ENCODE results near the gene CHST5. TPM values are rescaled to one million over a fixed set of nuclear protein-coding genes. Genes with fewer than 3 reads are reported as not detected.
"Not testable (repeated sequence)": the region's sequence is repeated elsewhere in the genome, so short reads cannot be mapped to it uniquely, and the experiment has no call there.

CHST5 gene
- total RNA-seq, 1 donor from 2014 or later = not detected

- Mint-ChIP-seq H3K27ac (no peak overlapping the region), H3K36me3 (ENCODE audit: low read depth) (no peaks in the 10 kb centered on the region), H3K9me3 (no peaks in the 10 kb centered on the region), H3K4me1 (ENCODE audit: low read depth) (no peaks in the 10 kb centered on the region), H3K27me3 (ENCODE audit: low read depth) (peaks cover 3% of the 10 kb centered on the region), H3K4me3 (ENCODE audit: low read depth) (no peak overlapping the region)
- intact Hi-C loops (cut with micrococcal nuclease) = no loop called here
- DNase-seq (ENCODE audit: low spot score) = no peak
Observed at GRCh38 chr16:75526032-75526790, 9.7 kb downstream of the CHST5 start.

- Mint-ChIP-seq H3K4me3 (ENCODE audit: low read depth) (no peak overlapping the region), H3K4me1 (ENCODE audit: low read depth) (peaks cover 7% of the 10 kb centered on the region), H3K27ac (no peak overlapping the region), H3K27me3 (ENCODE audit: low read depth) (peaks cover 7% of the 10 kb centered on the region), H3K9me3 (no peaks in the 10 kb centered on the region), H3K36me3 (ENCODE audit: low read depth) (no peaks in the 10 kb centered on the region)
- intact Hi-C loops (cut with micrococcal nuclease) = no loop called here
- no peak for DNase-seq (ENCODE audit: low spot score)
Observed at GRCh38 chr16:75519175-75519574, 16.7 kb downstream of the CHST5 start.

GRCh38 chr16:75516189-75516966 lies 19.5 kb downstream of the CHST5 start:
- not testable (repeated sequence) for H3K27me3 Mint-ChIP-seq (ENCODE audit: low read depth); H3K36me3 Mint-ChIP-seq (ENCODE audit: low read depth); H3K4me1 Mint-ChIP-seq (ENCODE audit: low read depth); H3K9me3 Mint-ChIP-seq
- peak; percentile 11 for DNase-seq (ENCODE audit: low spot score)
- Mint-ChIP-seq H3K27ac (peak overlapping the region; percentile 49), H3K4me3 (ENCODE audit: low read depth) (peak overlapping the region; percentile 77)
- intact Hi-C loops (cut with micrococcal nuclease) = loop anchor here (2.0 kb wide), 2 partner anchors 40 to 106 kb away; partner anchors contain the start of genes ADAT1 and TMEM231

GRCh38 chr16:75514296-75514695 lies 21.6 kb downstream of the CHST5 start:
- Mint-ChIP-seq H3K4me1 (ENCODE audit: low read depth) (peaks cover 7% of the 10 kb centered on the region), H3K9me3 (no peaks in the 10 kb centered on the region), H3K36me3 (ENCODE audit: low read depth) (no peaks in the 10 kb centered on the region), H3K4me3 (ENCODE audit: low read depth) (no peak overlapping the region), H3K27me3 (ENCODE audit: low read depth) (peaks cover 4% of the 10 kb centered on the region), H3K27ac (no peak overlapping the region)
- DNase-seq (ENCODE audit: low spot score) = no peak
- intact Hi-C loops (cut with micrococcal nuclease) = no loop called here

DNA sequence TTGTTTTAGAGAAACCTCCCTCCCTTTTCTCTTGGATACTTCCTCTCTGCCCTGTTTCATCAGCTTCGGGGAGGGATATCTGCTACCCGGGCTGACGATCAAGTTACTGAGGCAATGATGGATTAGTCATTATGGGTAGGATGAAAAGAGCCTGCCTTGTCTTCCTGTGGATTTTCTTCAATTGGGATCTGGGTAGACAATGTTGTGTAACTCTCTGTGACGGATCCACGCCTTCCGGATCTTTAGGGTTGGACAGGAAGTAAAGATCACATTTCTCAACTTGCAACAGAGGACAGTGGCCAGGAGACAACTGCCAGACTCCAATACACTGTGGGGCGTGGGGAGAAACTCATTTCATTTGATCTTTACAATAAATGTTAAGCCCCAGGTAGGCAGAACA lies 29.3 kb downstream of the CHST5 start:
- intact Hi-C loops (cut with micrococcal nuclease) = no loop called here
- no peaks in the 10 kb centered on the region for H3K36me3 Mint-ChIP-seq (ENCODE audit: low read depth)
- H3K4me1 Mint-ChIP-seq (ENCODE audit: low read depth) = peaks cover 3% of the 10 kb centered on the region
- no peak overlapping the region for H3K27ac Mint-ChIP-seq
- DNase-seq (ENCODE audit: low spot score) = no peak
- no peaks in the 10 kb centered on the region for H3K9me3 Mint-ChIP-seq
- H3K4me3 Mint-ChIP-seq (ENCODE audit: low read depth) = no peak overlapping the region
- peaks cover 7% of the 10 kb centered on the region for H3K27me3 Mint-ChIP-seq (ENCODE audit: low read depth)

DNA sequence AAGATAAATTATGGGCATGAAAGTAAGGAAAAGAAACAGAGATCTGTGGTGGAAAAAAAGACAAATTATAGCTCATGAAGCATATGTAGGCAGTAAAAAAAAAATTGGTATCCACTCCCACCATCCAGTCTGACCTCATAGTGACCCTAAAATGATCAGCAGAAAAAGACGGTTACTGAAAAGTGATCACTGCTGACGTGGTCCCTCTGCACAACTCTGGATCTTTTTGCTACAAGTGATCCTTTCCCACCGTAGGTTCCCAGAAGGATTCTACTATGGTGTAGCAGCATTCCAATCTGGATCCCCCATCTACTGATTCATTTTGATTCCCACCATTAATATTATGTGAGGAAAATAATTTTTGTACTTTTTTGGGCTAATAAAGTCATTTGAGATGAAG lies 29.8 kb downstream of the CHST5 start:
- no peaks in the 10 kb centered on the region for H3K36me3 Mint-ChIP-seq (ENCODE audit: low read depth)
- intact Hi-C loops (cut with micrococcal nuclease) = no loop called here
- no peak overlapping the region for H3K4me3 Mint-ChIP-seq (ENCODE audit: low read depth)
- peaks cover 7% of the 10 kb centered on the region for H3K27me3 Mint-ChIP-seq (ENCODE audit: low read depth)
- H3K4me1 Mint-ChIP-seq (ENCODE audit: low read depth) = peaks cover 3% of the 10 kb centered on the region
- H3K9me3 Mint-ChIP-seq = no peaks in the 10 kb centered on the region
- H3K27ac Mint-ChIP-seq = no peak overlapping the region
- no peak for DNase-seq (ENCODE audit: low spot score)

DNA sequence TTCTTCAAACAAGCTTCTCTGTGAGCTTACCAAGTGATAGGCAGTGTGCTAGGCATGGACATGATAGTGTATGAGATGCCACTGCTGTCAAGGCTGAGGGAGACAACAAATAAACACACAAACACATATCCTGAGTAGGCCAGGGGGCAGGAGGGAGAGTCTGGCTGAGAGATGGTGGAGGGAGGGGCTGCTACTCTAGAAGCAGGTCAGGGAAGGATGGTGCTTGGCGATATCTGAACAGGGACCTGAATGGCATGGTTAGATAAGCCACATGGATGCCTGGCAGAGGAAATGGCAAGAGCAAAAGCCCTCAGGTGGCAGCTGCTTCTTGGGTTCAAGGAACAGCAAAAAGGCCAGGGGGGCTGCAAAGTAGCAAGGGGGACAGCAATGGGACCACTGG lies 32.1 kb downstream of the CHST5 start:
- Mint-ChIP-seq H3K9me3 (no peaks in the 10 kb centered on the region), H3K36me3 (ENCODE audit: low read depth) (no peaks in the 10 kb centered on the region), H3K4me3 (ENCODE audit: low read depth) (no peak overlapping the region), H3K27me3 (ENCODE audit: low read depth) (peaks cover 12% of the 10 kb centered on the region), H3K27ac (no peak overlapping the region), H3K4me1 (ENCODE audit: low read depth) (peaks cover 3% of the 10 kb centered on the region)
- intact Hi-C loops (cut with micrococcal nuclease) = no loop called here
- no peak for DNase-seq (ENCODE audit: low spot score)

DNA sequence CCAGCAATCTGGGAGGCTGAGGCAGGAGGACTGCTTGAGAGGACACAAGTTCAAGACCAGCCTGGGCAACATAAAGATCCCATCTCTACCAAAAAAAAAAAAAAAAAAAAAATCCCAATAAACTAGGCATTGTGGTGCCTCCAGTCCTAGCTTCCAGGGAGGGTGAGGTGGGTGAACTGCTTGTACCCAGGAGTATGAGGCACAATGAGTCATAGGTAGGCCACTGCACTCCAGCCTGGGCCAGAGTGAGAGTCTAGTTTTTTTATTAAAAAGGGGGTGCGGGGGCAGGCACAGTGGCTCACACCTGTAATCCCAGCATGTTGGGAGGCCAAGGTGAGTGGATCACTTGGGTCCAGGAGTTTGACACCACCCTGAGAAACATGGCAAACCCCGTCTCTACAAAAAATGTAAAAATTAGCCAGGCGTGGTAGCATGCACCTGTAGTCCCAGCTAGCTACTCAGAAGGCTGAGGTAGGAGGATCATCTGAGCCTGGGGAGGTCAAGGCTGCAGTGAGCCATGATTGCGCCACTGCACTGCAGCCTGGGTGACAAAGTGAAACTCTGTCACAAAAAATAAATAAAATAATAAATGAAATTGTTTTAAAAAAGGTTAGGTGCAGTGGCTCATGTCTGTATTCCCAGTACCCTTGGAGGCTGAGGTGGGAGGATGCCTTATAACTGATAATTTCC lies 32.8 kb downstream of the CHST5 start:
- Mint-ChIP-seq H3K27me3 (ENCODE audit: low read depth) (peaks cover 10% of the 10 kb centered on the region), H3K9me3 (no peaks in the 10 kb centered on the region), H3K27ac (no peak overlapping the region), H3K4me3 (ENCODE audit: low read depth) (no peak overlapping the region), H3K4me1 (ENCODE audit: low read depth) (peaks cover 3% of the 10 kb centered on the region), H3K36me3 (ENCODE audit: low read depth) (no peaks in the 10 kb centered on the region)
- DNase-seq (ENCODE audit: low spot score) = no peak
- intact Hi-C loops (cut with micrococcal nuclease) = no loop called here

GRCh38 chr16:75501820-75502219 lies 34.1 kb downstream of the CHST5 start:
- intact Hi-C loops (cut with micrococcal nuclease); H3K4me3 Mint-ChIP-seq (ENCODE audit: low read depth); DNase-seq (ENCODE audit: low spot score); H3K4me1 Mint-ChIP-seq (ENCODE audit: low read depth); H3K36me3 Mint-ChIP-seq (ENCODE audit: low read depth); H3K27ac Mint-ChIP-seq; H3K9me3 Mint-ChIP-seq: not testable (repeated sequence)
- H3K27me3 Mint-ChIP-seq (ENCODE audit: low read depth) = peaks cover 20% of the 10 kb centered on the region

- intact Hi-C loops (cut with micrococcal nuclease) = no loop called here
- Mint-ChIP-seq H3K4me3 (ENCODE audit: low read depth) (no peak overlapping the region), H3K27ac (no peak overlapping the region), H3K36me3 (ENCODE audit: low read depth) (no peaks in the 10 kb centered on the region), H3K9me3 (no peaks in the 10 kb centered on the region), H3K4me1 (ENCODE audit: low read depth) (peaks cover 3% of the 10 kb centered on the region), H3K27me3 (ENCODE audit: low read depth) (peaks cover 16% of the 10 kb centered on the region)
- no peak for DNase-seq (ENCODE audit: low spot score)
Observed at GRCh38 chr16:75501359-75501758, 34.5 kb downstream of the CHST5 start.

GRCh38 chr16:75498605-75499322 lies 37.1 kb downstream of the CHST5 start:
- H3K4me1 Mint-ChIP-seq (ENCODE audit: low read depth); H3K36me3 Mint-ChIP-seq (ENCODE audit: low read depth); H3K4me3 Mint-ChIP-seq (ENCODE audit: low read depth); DNase-seq (ENCODE audit: low spot score); H3K9me3 Mint-ChIP-seq; intact Hi-C loops (cut with micrococcal nuclease); H3K27ac Mint-ChIP-seq: not testable (repeated sequence)
- peaks cover 26% of the 10 kb centered on the region for H3K27me3 Mint-ChIP-seq (ENCODE audit: low read depth)

DNA sequence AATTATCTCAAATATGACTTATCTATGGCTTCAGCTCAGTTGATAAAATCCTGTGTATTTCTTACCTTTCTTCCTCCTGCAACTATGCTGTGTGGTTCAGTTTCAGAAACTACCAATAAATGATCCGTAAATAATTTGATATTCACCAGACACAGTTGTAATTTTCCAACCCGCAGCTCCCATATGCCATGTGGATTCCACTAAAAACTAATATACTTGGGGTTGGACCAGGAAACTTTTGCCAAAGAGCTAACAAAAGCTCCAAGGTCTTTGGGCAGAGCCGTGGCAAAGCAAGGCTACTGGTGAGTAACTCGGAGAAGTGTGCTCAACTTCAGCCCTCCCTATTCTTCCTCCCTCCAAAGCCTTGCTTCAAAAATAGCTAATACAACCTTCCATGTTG lies 38.4 kb downstream of the CHST5 start:
- Mint-ChIP-seq H3K4me1 (ENCODE audit: low read depth) (peaks cover 2% of the 10 kb centered on the region), H3K27me3 (ENCODE audit: low read depth) (peaks cover 32% of the 10 kb centered on the region), H3K9me3 (no peaks in the 10 kb centered on the region), H3K27ac (no peak overlapping the region), H3K36me3 (ENCODE audit: low read depth) (no peaks in the 10 kb centered on the region), H3K4me3 (ENCODE audit: low read depth) (no peak overlapping the region)
- intact Hi-C loops (cut with micrococcal nuclease) = no loop called here
- no peak for DNase-seq (ENCODE audit: low spot score)

Measured in activated T-helper 2 cell treated with anti-CD3 and anti-CD28 coated beads, Interferon-gamma antibody, Interleukin-2, Interleukin-4, amounts not matched to agents 10 μg/mL and 5 μg/mL and 100 μg/mL, durations not matched to agents 14 hours and 24 hours and 36 hours (primary cell).